HG03558 (cell line): ENCODE results near the gene AGRN.
"Not testable (repeated sequence)": the region's sequence is repeated elsewhere in the genome, so short reads cannot be mapped to it uniquely, and the experiment has no call there.

Experiments used
- ATAC-seq: cut with Tn5 transposase; IDR thresholded peaks from one replicate; pipeline ENCODE4 v1.9.1; 2021; ENCODE audit warnings: moderate number of reproducible peaks; ENCODE audit not compliant: unreplicated experiment; ENCODE audit errors: extremely low read depth

Gene AGRN

GRCh38 chr1:1018321-1018685, 1.6 kb upstream of the AGRN start:
- not testable (repeated sequence) for ATAC-seq

GRCh38 chr1:1019122-1019999, 559 bp upstream of the AGRN start:
- ATAC-seq, result peak; percentile 42

- no peak for ATAC-seq
Measured at GRCh38 chr1:1020415-1021009, 592 bp downstream of the AGRN start.

GRCh38 chr1:1021010-1021919, 1.3 kb downstream of the AGRN start:
- no peak for ATAC-seq

- no peak for ATAC-seq
Measured at GRCh38 chr1:1021920-1022259, 2.0 kb downstream of the AGRN start.

- no peak for ATAC-seq
Measured at GRCh38 chr1:1022302-1023009, 2.5 kb downstream of the AGRN start.

- ATAC-seq, result no peak
Measured at GRCh38 chr1:1023700-1024099, 3.8 kb downstream of the AGRN start.

GRCh38 chr1:1024149-1024770, 4.3 kb downstream of the AGRN start:
- ATAC-seq, result no peak

GRCh38 chr1:1024771-1025699, 5.1 kb downstream of the AGRN start:
- no peak for ATAC-seq

GRCh38 chr1:1025730-1026129, 5.8 kb downstream of the AGRN start:
- ATAC-seq, result no peak

- no peak for ATAC-seq
Measured at GRCh38 chr1:1026599-1027413, 6.9 kb downstream of the AGRN start.

- no peak for ATAC-seq
Measured at GRCh38 chr1:1027791-1028190, 7.9 kb downstream of the AGRN start.

- not testable (repeated sequence) for ATAC-seq
Measured at GRCh38 chr1:1030867-1031658, 11.1 kb downstream of the AGRN start.

- ATAC-seq, result no peak
Measured at GRCh38 chr1:1031659-1032235, 11.8 kb downstream of the AGRN start.

GRCh38 chr1:1032424-1032823, 12.5 kb downstream of the AGRN start:
- no peak for ATAC-seq

- ATAC-seq, result peak; percentile 65
Measured at GRCh38 chr1:1033009-1033587, 13.2 kb downstream of the AGRN start.
